OCI-LY3 (cell line): ENCODE data around the gene PLG.
A peak's percentile ranks its signal among the peaks of the same experiment; 100 is the strongest.
"Not testable (repeated sequence)": the region's sequence is repeated elsewhere in the genome, so short reads cannot be mapped to it uniquely, and the experiment has no call there.

ENCODE experiments used
- H2AFZ ChIP-seq: fragments of 200-600, 300-600 bp; shearing (Covaris generic); 2 replicates; pipeline ENCODE4 v1.6.0; 2014; ENCODE audit warnings: antibody characterized with exemption, low read depth, low read length
- H3K27ac ChIP-seq: fragments of 200-600, 300-600 bp; sonication (generic); 2 replicates; pipeline ENCODE4 v1.5.1; 2014; ENCODE audit warnings: mild to moderate bottlenecking, low read length, moderate library complexity, mixed read lengths
- H3K27me3 ChIP-seq: fragments of 200-600, 300-600 bp; sonication (generic); 2 replicates; pipeline ENCODE4 v1.6.1; 2014; ENCODE audit warnings: low read depth, low read length, mixed read lengths
- H3K36me3 ChIP-seq: fragments of 200-600, 300-600 bp; sonication (generic); replicated peaks from 2 replicates; pipeline ENCODE3; 2014; ENCODE audit warnings: low read depth, low read length, mixed read lengths
- H3K4me1 ChIP-seq: fragments of 300-600, 200-600 bp; sonication (generic); 2 replicates; pipeline ENCODE4 v1.6.1; 2014; ENCODE audit warnings: low read length, mixed read lengths
- H3K4me2 ChIP-seq: fragments of 200-600, 300-600 bp; sonication (generic); 2 replicates; pipeline ENCODE4 v1.6.1; 2014; ENCODE audit warnings: low read length, mixed read lengths
- H3K4me3 ChIP-seq: fragments of 300-600, 200-600 bp; sonication (generic); 2 replicates; pipeline ENCODE4 v1.5.1; 2014; ENCODE audit warnings: antibody characterized with exemption, mild to moderate bottlenecking, low read length, moderate library complexity
- H3K79me2 ChIP-seq: fragments of 300-600, 200-600 bp; shearing (Covaris generic); 2 replicates; pipeline ENCODE4 v1.6.1; 2014; ENCODE audit warnings: mild to moderate bottlenecking, low read length, mixed read lengths
- H3K9ac ChIP-seq: fragments of 300-600, 200-600 bp; shearing (Covaris generic); 2 replicates; pipeline ENCODE4 v1.6.0; 2014; ENCODE audit warnings: mild to moderate bottlenecking, low read length, moderate library complexity
- H3K9me3 ChIP-seq: fragments of 200-600, 300-600 bp; shearing (Covaris generic); 2 replicates; pipeline ENCODE4 v1.6.1; 2014; ENCODE audit warnings: low read length, mixed read lengths; ENCODE audit not compliant: insufficient read depth
- H4K20me1 ChIP-seq: fragments of 200-600, 300-600 bp; sonication (generic); 2 replicates; pipeline ENCODE4 v1.6.1; 2016; ENCODE audit warnings: low read length, mixed read lengths; ENCODE audit not compliant: insufficient read depth
- EZH2phosphoT487 ChIP-seq: fragments of 200-600 bp; shearing (Covaris generic); IDR thresholded peaks from 2 replicates; pipeline ENCODE4 v1.6.1; 2018; ENCODE audit warnings: antibody characterized with exemption, mixed run types, low read depth
- TF ChIP-seq, protein P1 (sequence below): fragments of 200-600, 300-600 bp; sonication (generic); IDR thresholded peaks from 2 replicates; pipeline ENCODE4 v1.5.1; 2014; ENCODE audit warnings: antibody characterized with exemption, low read length, low read depth

PLG gene

DNA sequence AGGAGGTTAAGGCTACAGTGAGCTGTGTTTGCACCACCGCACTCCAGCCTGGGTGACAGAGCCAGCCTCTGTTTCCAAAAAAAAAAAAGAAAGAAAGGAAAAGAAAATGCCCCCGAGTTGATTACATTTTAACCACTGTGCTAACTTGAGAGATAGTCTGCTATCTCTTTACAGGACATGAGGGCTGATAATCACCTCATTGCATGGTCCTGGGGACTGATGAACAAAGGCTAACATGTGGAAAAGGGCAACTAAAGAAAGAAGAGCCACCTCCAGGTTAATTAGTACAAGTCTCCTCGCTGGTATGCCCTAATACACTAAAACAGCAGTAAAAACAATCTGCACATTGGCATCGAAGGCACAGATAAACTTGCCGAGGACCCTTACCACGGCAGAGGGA is 4.2 kb upstream of the PLG start:
- Histone ChIP-seq H3K79me2 (no peaks in the 10 kb centered on the region), H3K4me1 (peaks cover 5% of the 10 kb centered on the region; the same call in 1 of the 2 replicates), H3K9ac (no peak overlapping the region), H3K4me2 (no peak overlapping the region), H3K9me3 (no peaks in the 10 kb centered on the region), H3K4me3 (no peak overlapping the region), H3K27me3 (no peaks in the 10 kb centered on the region), H3K36me3 (no peaks in the 10 kb centered on the region), H3K27ac (no peak overlapping the region), H4K20me1 (no peaks in the 10 kb centered on the region), H2AFZ (no peak overlapping the region)
- TF ChIP-seq, protein P1, sequence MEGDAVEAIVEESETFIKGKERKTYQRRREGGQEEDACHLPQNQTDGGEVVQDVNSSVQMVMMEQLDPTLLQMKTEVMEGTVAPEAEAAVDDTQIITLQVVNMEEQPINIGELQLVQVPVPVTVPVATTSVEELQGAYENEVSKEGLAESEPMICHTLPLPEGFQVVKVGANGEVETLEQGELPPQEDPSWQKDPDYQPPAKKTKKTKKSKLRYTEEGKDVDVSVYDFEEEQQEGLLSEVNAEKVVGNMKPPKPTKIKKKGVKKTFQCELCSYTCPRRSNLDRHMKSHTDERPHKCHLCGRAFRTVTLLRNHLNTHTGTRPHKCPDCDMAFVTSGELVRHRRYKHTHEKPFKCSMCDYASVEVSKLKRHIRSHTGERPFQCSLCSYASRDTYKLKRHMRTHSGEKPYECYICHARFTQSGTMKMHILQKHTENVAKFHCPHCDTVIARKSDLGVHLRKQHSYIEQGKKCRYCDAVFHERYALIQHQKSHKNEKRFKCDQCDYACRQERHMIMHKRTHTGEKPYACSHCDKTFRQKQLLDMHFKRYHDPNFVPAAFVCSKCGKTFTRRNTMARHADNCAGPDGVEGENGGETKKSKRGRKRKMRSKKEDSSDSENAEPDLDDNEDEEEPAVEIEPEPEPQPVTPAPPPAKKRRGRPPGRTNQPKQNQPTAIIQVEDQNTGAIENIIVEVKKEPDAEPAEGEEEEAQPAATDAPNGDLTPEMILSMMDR = no peak
- TF ChIP-seq EZH2phosphoT487 = no peak

DNA sequence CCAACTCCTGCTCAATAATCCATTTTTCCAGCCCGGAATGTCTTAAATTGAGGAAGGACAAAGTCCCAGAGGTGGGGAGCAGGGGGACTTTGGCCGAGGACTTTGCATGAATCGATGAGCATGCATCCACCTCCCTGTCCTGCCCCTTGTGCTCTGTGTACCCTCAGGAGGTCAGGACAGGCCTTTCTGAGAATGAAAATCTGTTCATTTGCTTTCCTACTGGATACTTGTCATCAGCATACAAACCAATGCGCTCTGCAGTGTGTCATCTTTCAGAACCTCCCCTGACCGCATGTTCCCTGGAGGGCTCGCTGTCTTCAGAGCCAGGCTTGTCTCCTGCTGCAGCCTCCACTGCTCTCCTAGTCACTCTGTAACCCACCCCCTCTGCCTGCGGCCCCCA is 2.6 kb downstream of the PLG start:
- not testable (repeated sequence) for H2AFZ ChIP-seq, H3K79me2 ChIP-seq, H3K9me3 ChIP-seq, H3K4me1 ChIP-seq, H3K4me3 ChIP-seq, H3K4me2 ChIP-seq, H4K20me1 ChIP-seq, H3K9ac ChIP-seq, H3K36me3 ChIP-seq, H3K27me3 ChIP-seq, H3K27ac ChIP-seq

DNA sequence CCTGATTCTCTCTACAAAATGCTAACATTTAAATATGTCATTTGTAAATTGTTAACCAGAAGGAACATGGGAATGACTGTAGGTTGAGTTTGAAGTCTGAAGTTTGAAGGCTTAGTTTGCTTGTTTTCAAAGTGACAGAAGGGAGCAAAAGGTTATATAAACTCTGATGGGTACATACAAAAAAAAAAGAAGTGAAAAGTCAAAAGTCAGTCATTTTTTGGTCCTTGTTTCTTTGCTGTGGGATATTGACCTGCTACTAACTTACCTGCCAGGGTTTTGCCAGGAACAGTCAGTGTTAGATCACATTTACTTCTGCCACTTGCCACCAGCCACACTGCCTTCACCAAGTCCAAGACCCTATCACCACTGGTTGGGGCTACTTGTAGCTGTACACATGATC is 6.9 kb downstream of the PLG start:
- H3K27me3 ChIP-seq, H3K4me2 ChIP-seq, H3K9me3 ChIP-seq, H4K20me1 ChIP-seq, H3K79me2 ChIP-seq, H2AFZ ChIP-seq, H3K27ac ChIP-seq, H3K9ac ChIP-seq, H3K4me1 ChIP-seq, H3K36me3 ChIP-seq, H3K4me3 ChIP-seq: not testable (repeated sequence)

DNA sequence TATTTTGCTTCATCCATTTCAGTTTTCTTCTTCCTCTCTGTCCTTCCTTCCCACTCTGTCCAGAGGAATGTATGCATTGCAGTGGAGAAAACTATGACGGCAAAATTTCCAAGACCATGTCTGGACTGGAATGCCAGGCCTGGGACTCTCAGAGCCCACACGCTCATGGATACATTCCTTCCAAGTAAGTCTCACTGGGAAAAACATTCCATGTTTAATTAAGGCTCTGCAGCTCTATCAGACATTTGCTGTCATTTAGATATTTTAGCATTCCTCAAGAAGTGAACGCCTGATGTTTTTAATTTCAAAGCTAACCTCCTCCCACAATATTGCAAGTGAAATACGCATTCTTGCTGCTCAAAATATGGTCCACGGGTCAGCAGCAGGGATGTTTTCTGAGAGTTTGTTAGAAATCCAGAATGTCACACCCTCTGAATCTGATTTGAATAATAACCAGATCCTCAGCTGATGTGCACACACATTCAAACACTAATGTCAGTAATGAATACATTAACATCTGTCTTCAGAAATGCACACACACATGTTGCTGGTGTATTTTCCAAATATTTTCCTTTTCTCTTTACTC is 12.8 kb downstream of the PLG start:
- Histone ChIP-seq H4K20me1 (no peaks in the 10 kb centered on the region), H2AFZ (no peak overlapping the region), H3K9me3 (no peaks in the 10 kb centered on the region), H3K4me3 (no peak overlapping the region), H3K27me3 (peaks cover 14% of the 10 kb centered on the region; the same call in 1 of the 2 replicates), H3K4me1 (no peaks in the 10 kb centered on the region), H3K4me2 (no peak overlapping the region), H3K36me3 (no peaks in the 10 kb centered on the region), H3K9ac (no peak overlapping the region), H3K27ac (no peak overlapping the region), H3K79me2 (no peaks in the 10 kb centered on the region)
- TF ChIP-seq, protein P1 = no peak
- no peak for TF ChIP-seq EZH2phosphoT487

DNA sequence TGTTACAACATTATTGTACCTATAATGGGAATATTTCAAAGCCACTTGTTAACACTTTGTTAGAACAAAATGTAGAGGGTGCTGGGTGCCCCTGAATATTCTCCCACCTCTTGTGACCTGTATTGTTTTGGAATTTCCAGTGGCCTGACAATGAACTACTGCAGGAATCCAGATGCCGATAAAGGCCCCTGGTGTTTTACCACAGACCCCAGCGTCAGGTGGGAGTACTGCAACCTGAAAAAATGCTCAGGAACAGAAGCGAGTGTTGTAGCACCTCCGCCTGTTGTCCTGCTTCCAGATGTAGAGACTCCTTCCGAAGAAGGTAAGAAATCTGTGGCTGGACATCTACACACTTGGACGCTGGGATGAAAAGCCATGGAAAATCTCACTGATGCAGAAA is 28.9 kb downstream of the PLG start:
- Histone ChIP-seq H3K4me3 (no peak overlapping the region), H3K4me1 (peaks cover 11% of the 10 kb centered on the region), H3K9me3 (no peaks in the 10 kb centered on the region), H4K20me1 (no peaks in the 10 kb centered on the region), H3K27me3 (peaks cover 34% of the 10 kb centered on the region), H2AFZ (no peak overlapping the region), H3K36me3 (no peaks in the 10 kb centered on the region), H3K27ac (no peak overlapping the region), H3K9ac (no peak overlapping the region), H3K4me2 (no peak overlapping the region), H3K79me2 (no peaks in the 10 kb centered on the region)
- TF ChIP-seq, protein P1 = 0 out of 2 replicates have a peak, but pooled peaks have one; percentile 3
- TF ChIP-seq EZH2phosphoT487 = no peak
